ENCODE results near the gene SETD2. TPM values are rescaled to one million over a fixed set of nuclear protein-coding genes. Genes with fewer than 3 reads are reported as not detected.

The SETD2 gene
- total RNA-seq, 1 donor from 2014 or later = 53.2 TPM

GRCh38 chr3:47176582-47176981 is 12.7 kb upstream of the SETD2 start:
- TF ChIP-seq, protein P1, sequence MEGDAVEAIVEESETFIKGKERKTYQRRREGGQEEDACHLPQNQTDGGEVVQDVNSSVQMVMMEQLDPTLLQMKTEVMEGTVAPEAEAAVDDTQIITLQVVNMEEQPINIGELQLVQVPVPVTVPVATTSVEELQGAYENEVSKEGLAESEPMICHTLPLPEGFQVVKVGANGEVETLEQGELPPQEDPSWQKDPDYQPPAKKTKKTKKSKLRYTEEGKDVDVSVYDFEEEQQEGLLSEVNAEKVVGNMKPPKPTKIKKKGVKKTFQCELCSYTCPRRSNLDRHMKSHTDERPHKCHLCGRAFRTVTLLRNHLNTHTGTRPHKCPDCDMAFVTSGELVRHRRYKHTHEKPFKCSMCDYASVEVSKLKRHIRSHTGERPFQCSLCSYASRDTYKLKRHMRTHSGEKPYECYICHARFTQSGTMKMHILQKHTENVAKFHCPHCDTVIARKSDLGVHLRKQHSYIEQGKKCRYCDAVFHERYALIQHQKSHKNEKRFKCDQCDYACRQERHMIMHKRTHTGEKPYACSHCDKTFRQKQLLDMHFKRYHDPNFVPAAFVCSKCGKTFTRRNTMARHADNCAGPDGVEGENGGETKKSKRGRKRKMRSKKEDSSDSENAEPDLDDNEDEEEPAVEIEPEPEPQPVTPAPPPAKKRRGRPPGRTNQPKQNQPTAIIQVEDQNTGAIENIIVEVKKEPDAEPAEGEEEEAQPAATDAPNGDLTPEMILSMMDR (conservative IDR thresholded peaks at IDR 0.05) = no peak
- H3K4me1 Mint-ChIP-seq (ENCODE audit: unreplicated experiment) = no peaks in the 10 kb centered on the region
- no peak overlapping the region for H3K4me3 Mint-ChIP-seq
- no peaks in the 10 kb centered on the region for H3K27me3 Mint-ChIP-seq
- H3K9me3 Mint-ChIP-seq = no peaks in the 10 kb centered on the region
- H3K27ac Mint-ChIP-seq = no peak overlapping the region
- H3K36me3 Mint-ChIP-seq = no peaks in the 10 kb centered on the region
- no peak for DNase-seq (ENCODE audit: extremely low spot score, unreplicated experiment)

DNA sequence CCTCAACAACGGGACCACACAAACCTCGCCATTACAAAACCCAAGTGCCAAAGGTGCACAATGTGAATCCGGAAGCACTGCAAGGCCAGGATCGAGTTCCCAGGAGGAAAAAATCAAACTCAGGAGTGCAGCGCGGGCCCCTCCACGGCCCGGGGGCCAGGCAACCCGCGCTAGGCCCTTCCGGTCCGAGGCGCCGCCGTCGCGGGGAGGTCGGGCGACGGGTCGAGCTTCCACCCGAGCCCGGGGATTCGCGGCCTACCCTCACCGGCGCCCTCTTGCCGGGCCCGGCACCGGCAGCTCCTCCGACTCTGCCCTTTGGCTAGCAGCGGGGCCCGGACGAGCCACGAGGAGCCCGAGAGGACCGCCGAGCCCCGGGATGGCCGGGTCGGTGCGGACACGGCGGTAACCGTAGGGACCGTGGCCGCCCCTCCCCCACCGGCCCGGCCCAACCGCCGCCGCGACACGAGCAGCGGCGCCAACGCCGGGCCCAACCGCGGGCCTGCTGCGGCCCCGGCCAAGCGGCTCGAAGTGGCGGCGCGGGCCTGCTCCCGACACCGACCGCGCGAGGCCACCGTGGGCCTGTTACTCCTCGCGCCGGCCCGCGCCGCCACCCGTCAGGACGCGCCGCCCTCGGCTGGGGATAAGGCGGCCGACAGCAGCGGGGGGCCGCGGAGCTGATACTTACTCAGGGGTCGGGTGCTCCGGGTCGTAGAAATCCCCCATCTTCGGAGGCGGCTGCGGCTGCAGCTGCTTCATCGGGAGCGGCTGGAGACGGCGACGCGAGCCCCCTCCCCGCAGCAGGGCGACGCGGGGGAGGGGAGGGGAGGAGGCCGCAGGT is 525 bp downstream of the SETD2 start:
- Mint-ChIP-seq H3K4me1 (ENCODE audit: unreplicated experiment) (peaks cover 41% of the 10 kb centered on the region), H3K9me3 (no peaks in the 10 kb centered on the region), H3K36me3 (peaks cover 15% of the 10 kb centered on the region), H3K27ac (peak overlapping the region; percentile 98), H3K4me3 (peak overlapping the region; percentile 98), H3K27me3 (no peaks in the 10 kb centered on the region)
- TF ChIP-seq, protein P1 (conservative IDR thresholded peaks at IDR 0.05) = no peak
- peak; percentile 75 for DNase-seq (ENCODE audit: extremely low spot score, unreplicated experiment)

- Mint-ChIP-seq H3K36me3 (peaks cover 19% of the 10 kb centered on the region), H3K27me3 (no peaks in the 10 kb centered on the region), H3K9me3 (no peaks in the 10 kb centered on the region), H3K4me3 (peak overlapping the region; percentile 98), H3K27ac (peak overlapping the region; percentile 98), H3K4me1 (ENCODE audit: unreplicated experiment) (peaks cover 45% of the 10 kb centered on the region)
- TF ChIP-seq, protein P1 (conservative IDR thresholded peaks at IDR 0.05) = no peak
- DNase-seq (ENCODE audit: extremely low spot score, unreplicated experiment) = no peak
These were observed 1.2 kb downstream of the SETD2 start for GRCh38 chr3:47162697-47163168.

DNA sequence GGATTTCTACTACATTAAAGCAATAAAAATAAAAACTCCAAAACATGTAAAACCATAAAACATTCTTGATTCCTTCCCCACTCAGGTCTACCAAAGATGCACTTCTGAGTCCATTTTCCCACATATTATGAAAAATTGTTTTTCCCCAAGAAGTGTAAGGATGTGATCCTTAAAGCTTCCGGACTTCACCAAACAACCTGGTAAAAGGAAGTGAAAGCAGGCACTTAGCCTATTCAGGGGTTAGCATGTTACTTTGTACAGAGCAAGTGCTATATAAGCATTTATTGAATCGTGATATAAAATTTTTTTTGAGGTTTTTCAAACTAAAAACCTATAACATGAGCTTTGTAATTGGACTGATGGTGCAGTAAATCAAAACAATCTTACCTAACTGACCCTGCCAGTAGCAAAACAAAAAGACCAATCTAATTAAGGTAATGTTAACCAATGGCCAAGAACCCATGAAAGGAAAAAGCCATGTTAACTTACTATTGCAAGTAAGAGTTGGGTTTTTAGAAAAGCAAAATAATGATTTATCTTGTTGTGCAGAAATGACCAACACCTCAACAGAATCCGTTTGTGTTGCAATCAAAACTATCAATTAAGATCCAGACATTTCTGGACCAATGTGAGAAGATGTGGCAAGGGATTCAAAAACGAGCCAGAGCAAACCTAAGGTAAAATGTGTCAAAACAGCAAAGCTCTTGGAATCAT is 1.8 kb downstream of the SETD2 start:
- TF ChIP-seq, protein P1 (conservative IDR thresholded peaks at IDR 0.05) = no peak
- H3K4me1 Mint-ChIP-seq (ENCODE audit: unreplicated experiment) = peaks cover 45% of the 10 kb centered on the region
- peak overlapping the region; percentile 98 for H3K27ac Mint-ChIP-seq
- no peaks in the 10 kb centered on the region for H3K9me3 Mint-ChIP-seq
- peaks cover 19% of the 10 kb centered on the region for H3K36me3 Mint-ChIP-seq
- H3K4me3 Mint-ChIP-seq = peak overlapping the region; percentile 98
- DNase-seq (ENCODE audit: extremely low spot score, unreplicated experiment) = no peak
- no peaks in the 10 kb centered on the region for H3K27me3 Mint-ChIP-seq

DNA sequence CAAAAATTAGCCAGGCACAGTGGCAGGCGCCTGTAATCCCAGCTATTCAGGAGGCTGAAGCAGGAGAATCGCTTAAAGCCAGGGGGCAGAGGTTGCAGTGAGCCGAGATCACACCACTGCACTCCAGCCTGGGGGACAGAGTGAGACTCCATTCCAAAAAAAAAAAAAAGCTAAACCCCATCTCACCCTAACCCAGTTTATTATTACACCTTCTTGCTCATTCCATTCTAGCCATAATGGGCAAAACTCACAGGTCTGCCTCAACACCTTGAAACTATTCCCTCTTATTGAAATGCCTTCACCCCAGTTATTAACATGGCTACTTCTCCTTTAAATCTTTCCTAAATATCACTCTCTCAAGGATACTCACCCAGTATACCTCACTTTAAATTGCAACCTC is 4.1 kb downstream of the SETD2 start:
- no peaks in the 10 kb centered on the region for H3K27me3 Mint-ChIP-seq

More for the DNA sequence above, 4.1 kb downstream of the SETD2 start:
- TF ChIP-seq, protein P1 (conservative IDR thresholded peaks at IDR 0.05) = no peak
- H3K27ac Mint-ChIP-seq = peak overlapping the region; percentile 40
- H3K9me3 Mint-ChIP-seq = no peaks in the 10 kb centered on the region
- H3K4me3 Mint-ChIP-seq = no peak overlapping the region
- peaks cover 39% of the 10 kb centered on the region for H3K4me1 Mint-ChIP-seq (ENCODE audit: unreplicated experiment)
- H3K36me3 Mint-ChIP-seq = peaks cover 19% of the 10 kb centered on the region
- DNase-seq (ENCODE audit: extremely low spot score, unreplicated experiment) = no peak
